ENCODE results near the gene PNMT. TPM values are rescaled to one million over a fixed set of nuclear protein-coding genes. Genes with fewer than 3 reads are reported as not detected.

PNMT gene
- total and polyA plus RNA-seq, 2 of the 13 experiments (the other 11 are each of a cell fraction or from before 2014, with no cell fraction given) = 0.25 TPM; not detected in 1

GRCh38 chr17:39618956-39619785, 49.1 kb upstream of the PNMT start (continued):
- no peak for TF ChIP-seq ZBTB14 (CRISPR knock-in tag; IDR thresholded peaks at IDR 0.05)
- peak; percentile 48; the same call in 1 of the 2 replicates for TF ChIP-seq AHR (CRISPR knock-in tag; IDR thresholded peaks at IDR 0.05)
- TF ChIP-seq ZNF749 (CRISPR knock-in tag; IDR thresholded peaks at IDR 0.05; ENCODE audit: borderline replicate concordance) = no peak
- TF ChIP-seq HDAC1 (CRISPR knock-in tag; IDR thresholded peaks at IDR 0.05) = no peak
- TF ChIP-seq ZNF646 (CRISPR knock-in tag; IDR thresholded peaks at IDR 0.05) = no peak
- TF ChIP-seq CREM (IDR thresholded peaks at IDR 0.05) = no peak
- no peak for TF ChIP-seq CREM (CRISPR knock-in tag; IDR thresholded peaks at IDR 0.05)
- no peak for TF ChIP-seq ZNF709 (CRISPR knock-in tag; IDR thresholded peaks at IDR 0.05)
- no peak for TF ChIP-seq TFDP1 (CRISPR knock-in tag; IDR thresholded peaks at IDR 0.05; ENCODE audit: borderline replicate concordance)
- no peak for TF ChIP-seq ZNF503 (CRISPR knock-in tag; IDR thresholded peaks at IDR 0.05)
- TF ChIP-seq ZBTB43 (CRISPR knock-in tag; conservative IDR thresholded peaks at IDR 0.05) = no peak
- no peak for TF ChIP-seq NFATC3 (CRISPR knock-in tag; IDR thresholded peaks at IDR 0.05)
- TF ChIP-seq ZNF264 (CRISPR knock-in tag; IDR thresholded peaks at IDR 0.05) = no peak
- TF ChIP-seq ZFP82 (CRISPR knock-in tag; IDR thresholded peaks at IDR 0.05; ENCODE audit: borderline replicate concordance) = no peak
- no peak for TF ChIP-seq CCAR2 (optimal IDR thresholded peaks at IDR 0.05; ENCODE audit: low read depth, low read length)
- no peak for TF ChIP-seq ELF1 (CRISPR knock-in tag; IDR thresholded peaks at IDR 0.05)
- TF ChIP-seq ONECUT2 (CRISPR knock-in tag; IDR thresholded peaks at IDR 0.05) = no peak
- no peak for TF ChIP-seq ZNF354B (CRISPR knock-in tag; IDR thresholded peaks at IDR 0.05)
